ENCODE measurements around the gene DTD1.

The DTD1 gene

GRCh38 chr20:18731940-18732339 is 144.1 kb downstream of the DTD1 start:
- DNase-seq (ENCODE audit: low read depth, low spot score) = no peak
- no peak for TF ChIP-seq CTCF (IDR thresholded peaks at IDR 0.05; ENCODE audit: low read depth, low read length)
- in situ Hi-C loops (cut with HindIII; ENCODE audit: low sequenced_read_pairs) = no loop called here
- no peak overlapping the region for H3K4me3 ChIP-seq (ENCODE audit: low read depth, low read length)

- in situ Hi-C loops (cut with HindIII; ENCODE audit: low sequenced_read_pairs) = no loop called here
- no peak for TF ChIP-seq CTCF (IDR thresholded peaks at IDR 0.05; ENCODE audit: low read depth, low read length)
- no peak overlapping the region for H3K4me3 ChIP-seq (ENCODE audit: low read depth, low read length)
- DNase-seq (ENCODE audit: low read depth, low spot score) = no peak
Observed at GRCh38 chr20:18734525-18735189, 146.8 kb downstream of the DTD1 start.

GRCh38 chr20:18737140-18737539 is 149.3 kb downstream of the DTD1 start:
- TF ChIP-seq CTCF (IDR thresholded peaks at IDR 0.05; ENCODE audit: low read depth, low read length) = no peak
- H3K4me3 ChIP-seq (ENCODE audit: low read depth, low read length) = no peak overlapping the region
- no peak for DNase-seq (ENCODE audit: low read depth, low spot score)
- in situ Hi-C loops (cut with HindIII; ENCODE audit: low sequenced_read_pairs) = no loop called here

- no peak for TF ChIP-seq CTCF (IDR thresholded peaks at IDR 0.05; ENCODE audit: low read depth, low read length)
- no peak for DNase-seq (ENCODE audit: low read depth, low spot score)
- H3K4me3 ChIP-seq (ENCODE audit: low read depth, low read length) = no peak overlapping the region
- in situ Hi-C loops (cut with HindIII; ENCODE audit: low sequenced_read_pairs) = no loop called here
Observed at GRCh38 chr20:18738055-18738454, 150.2 kb downstream of the DTD1 start.

- TF ChIP-seq CTCF (IDR thresholded peaks at IDR 0.05; ENCODE audit: low read depth, low read length) = no peak
- DNase-seq (ENCODE audit: low read depth, low spot score) = no peak
- no peak overlapping the region for H3K4me3 ChIP-seq (ENCODE audit: low read depth, low read length)
- in situ Hi-C loops (cut with HindIII; ENCODE audit: low sequenced_read_pairs) = no loop called here
Observed at GRCh38 chr20:18738888-18739287, 151.0 kb downstream of the DTD1 start.

- no peak overlapping the region for H3K4me3 ChIP-seq (ENCODE audit: low read depth, low read length)
- TF ChIP-seq CTCF (IDR thresholded peaks at IDR 0.05; ENCODE audit: low read depth, low read length) = no peak
- in situ Hi-C loops (cut with HindIII; ENCODE audit: low sequenced_read_pairs) = no loop called here
- peak; percentile 92 for DNase-seq (ENCODE audit: low read depth, low spot score)
Observed at GRCh38 chr20:18739751-18740166, 151.9 kb downstream of the DTD1 start.
